H1 (cell line): ENCODE data around the gene C3orf80.

Experiments used
- CTCF ChIP-seq, 3 experiments: IDR thresholded peaks; 1 replicate in 2 of 3; 2 replicates in 1 of 3; pipeline versions ENCODE4 v1.5.1 to v1.6.1; 2011; ENCODE audit warnings: low read length in 3 of 3, mild to moderate bottlenecking in 3 of 3, inconsistent platforms in 2 of 3, low read depth in 1 of 3, moderate library complexity in 1 of 3; ENCODE audit not compliant: insufficient read depth in 1 of 3; ENCODE audit errors: control extremely low read depth in 1 of 3
- EZH2 ChIP-seq: fragments of 200-600 bp; sonication (generic); IDR thresholded peaks from 2 replicates; pipeline ENCODE4 v1.7.1; 2012; ENCODE audit warnings: low read depth, mild to moderate bottlenecking, moderate library complexity, low read length, inconsistent platforms; ENCODE audit not compliant: severe bottlenecking
- POLR2A ChIP-seq, 2 experiments: IDR thresholded peaks; 1 replicate in 1 of 2; 2 replicates in 1 of 2; pipeline ENCODE4 v1.6.1; 2011; ENCODE audit warnings: low read depth in 2 of 2, low read length in 2 of 2, mild to moderate bottlenecking in 2 of 2; ENCODE audit errors: control extremely low read depth in 1 of 2
- RBBP5 ChIP-seq: IDR thresholded peaks from 2 replicates; pipeline ENCODE4 v1.7.1; 2012; ENCODE audit warnings: low read depth, mild to moderate bottlenecking, inconsistent platforms, low read length, moderate library complexity, borderline replicate concordance
- YY1 ChIP-seq: IDR thresholded peaks from 2 replicates; pipeline ENCODE4 v1.6.1; 2011; ENCODE audit warnings: low read depth, mild to moderate bottlenecking, low read length

DNA sequence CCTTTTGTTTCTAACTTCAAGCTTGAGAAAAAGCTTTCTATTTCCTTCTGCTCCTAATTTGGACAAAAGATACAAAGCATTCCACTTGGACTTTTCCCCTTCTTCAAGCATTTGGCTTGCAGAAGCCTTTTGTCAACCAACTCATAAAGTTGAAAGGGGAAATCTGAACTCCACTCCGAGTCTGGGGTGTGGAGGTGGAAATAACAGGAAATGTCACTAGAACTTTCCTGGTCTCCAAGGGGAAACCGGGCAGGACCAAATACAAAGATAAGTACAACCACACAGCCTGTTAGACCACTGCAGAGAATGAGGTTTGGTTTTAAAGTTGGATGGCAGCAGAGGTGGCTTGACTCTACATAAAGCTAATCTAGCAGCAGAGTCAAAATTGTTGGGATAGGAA, 4.2 kb upstream of the C3orf80 start:
- TF ChIP-seq CTCF (IDR thresholded peaks at IDR 0.05; ENCODE audit: control extremely low read depth in 1 of 3, insufficient read depth in 1 of 3, low read depth in 1 of 3, low read length in 3 of 3) (no peak), EZH2 (no peak), POLR2A (IDR thresholded peaks at IDR 0.05; ENCODE audit: control extremely low read depth in 1 of 2, low read depth in 2 of 2, low read length in 2 of 2) (no peak), RBBP5 (no peak), YY1 (no peak)
